Spleen (tissue), 11 donors: ENCODE results near the gene ACOX3. TPM values are rescaled to one million over a fixed set of nuclear protein-coding genes. Genes with fewer than 3 reads are reported as not detected.

Source experiments
- DNase-seq: peaks from one replicate; pipeline ENCODE4 v3.0.0-alpha.2; 2020
- H3K27ac ChIP-seq, 8 donors: fragments of 200-600 bp; sonication (generic) in 7 of 8; 1 replicate in 4 of 8; 2 replicates in 4 of 8; pipeline versions ENCODE4 v1.5.0 to v1.8.0; 2016 to 2021; ENCODE audit warnings: inconsistent platforms in 4 of 8, mild to moderate bottlenecking in 4 of 8, moderate library complexity in 1 of 8
- H3K27me3 ChIP-seq, 7 donors: fragments of 200-600 bp; sonication (generic) in 6 of 7; replicated peaks in 1 of 7; 1 replicate in 4 of 7; 2 replicates in 3 of 7; pipeline versions ENCODE4 v1.5.0 to v1.8.0; 2016 to 2021; ENCODE audit warnings: inconsistent platforms in 3 of 7, mild to moderate bottlenecking in 1 of 7
- H3K36me3 ChIP-seq, 6 donors: fragments of 200-600 bp; sonication (generic) in 5 of 6; 1 replicate in 4 of 6; 2 replicates in 2 of 6; pipeline versions ENCODE4 v1.5.0 to v1.8.0; 2016 to 2021; ENCODE audit warnings: inconsistent platforms in 2 of 6
- H3K4me1 ChIP-seq, 6 donors: fragments of 200-600 bp; sonication (generic) in 5 of 6; 1 replicate in 3 of 6; 2 replicates in 3 of 6; pipeline versions ENCODE4 v1.5.0 to v1.8.0; 2016 to 2021; ENCODE audit warnings: inconsistent platforms in 3 of 6
- H3K4me3 ChIP-seq, 8 donors: fragments of 200-600 bp; sonication (generic) in 7 of 8; 1 replicate in 4 of 8; 2 replicates in 4 of 8; pipeline versions ENCODE4 v1.5.0 to v1.8.0; 2016 to 2021; ENCODE audit warnings: inconsistent platforms in 4 of 8, mild to moderate bottlenecking in 4 of 8, moderate library complexity in 2 of 8
- H3K9me3 ChIP-seq, 8 donors: fragments of 200-600 bp; sonication (generic) in 7 of 8; 1 replicate in 4 of 8; 2 replicates in 4 of 8; pipeline versions ENCODE4 v1.5.0 to v1.8.0; 2016 to 2021; ENCODE audit warnings: inconsistent platforms in 4 of 8
- POLR2A ChIP-seq, 3 donors: fragments of 450-650 bp; IDR thresholded peaks; one replicate each; pipeline ENCODE4 v1.5.1; 2017; ENCODE audit warnings: antibody characterized with exemption in 3 of 3, mild to moderate bottlenecking in 1 of 3
- POLR2AphosphoS5 ChIP-seq, 3 donors: sonication (generic); formaldehyde crosslinking; IDR thresholded peaks; one replicate each; pipeline ENCODE4 v1.5.1; 2017; ENCODE audit warnings: antibody characterized with exemption in 3 of 3
- WGBS, 5 donors: extraction: QIAGEN DNeasy Blood & Tissue Kit in 3 of 5; methylation state at CpG; one replicate each; pipeline versions ENCODE4 v1.1.5 to v1.1.7; 2013 to 2018; 5-methylcytosine and 5-hydroxymethylcytosine counted together
- intact Hi-C: fragments of 100-400 bp; cut with DNase I; formaldehyde crosslinking; loops from one replicate; pipeline ENCODE4 v1.15.0; 2023; ENCODE audit warnings: low total_unique reads
- polyA plus RNA-seq, 3 donors: library from polyadenylated mRNA; stranded (reverse); fragments of 200-250 nt; gene quantifications; one replicate each; pipeline ENCODE4 v1.2.1, GENCODE V29; 2013
- total RNA-seq, 7 donors: library from RNA; depleted of rRNA in 3 of 7; stranded (reverse); fragments of >200 nt in 3 of 7; fragmentation: NEBNext Ultra II Directional in 4 of 7; extraction: Animal tissue kit (Norgen Biotek cat#: 25700) in 4 of 7; gene quantifications; one replicate each; pipeline versions ENCODE4 v1.1.0 to v1.2.1, GENCODE V29; 2016 to 2021
- TF ChIP-seq, protein P1 (sequence below), 11 experiments: fragments of 200-600 bp in 7 of 11; fragments of 450-650 bp in 4 of 11; sonication (generic) in 4 of 11; IDR thresholded peaks in 8 of 11; conservative IDR thresholded peaks in 3 of 11; 1 replicate in 7 of 11; 2 replicates in 4 of 11; pipeline versions ENCODE4 v1.4.0 to v1.8.0; 2016 to 2021; ENCODE audit warnings: antibody characterized with exemption in 11 of 11, inconsistent platforms in 4 of 11, mild to moderate bottlenecking in 1 of 11
- donor health status: healthy with polysubstance abuse.
- donor health status: DM: no; HTN: no; CAD: no; lungs with moderate emphysema.
- donor health status: DM: no; HTN: no; CAD: no.
- donor health status: Bipolar disorder and iron deficiency.
- donor health status: healthy.
- donor health status: DM: no; HTN: no; CAD: no.
- donor health status: DM: yes; HTN: yes; CAD: no.

Gene ACOX3
- total and polyA plus RNA-seq, 10 donors = 11.3 to 26.5 (median 19.7) TPM

GRCh38 chr4:8366601-8367000 lies 73.9 kb downstream of the ACOX3 start:
- H3K4me1 ChIP-seq = no peaks in the 10 kb centered on the region
- no peak for TF ChIP-seq POLR2AphosphoS5 (IDR thresholded peaks at IDR 0.05)
- TF ChIP-seq POLR2A (IDR thresholded peaks at IDR 0.05) = no peak
- TF ChIP-seq, protein P1, sequence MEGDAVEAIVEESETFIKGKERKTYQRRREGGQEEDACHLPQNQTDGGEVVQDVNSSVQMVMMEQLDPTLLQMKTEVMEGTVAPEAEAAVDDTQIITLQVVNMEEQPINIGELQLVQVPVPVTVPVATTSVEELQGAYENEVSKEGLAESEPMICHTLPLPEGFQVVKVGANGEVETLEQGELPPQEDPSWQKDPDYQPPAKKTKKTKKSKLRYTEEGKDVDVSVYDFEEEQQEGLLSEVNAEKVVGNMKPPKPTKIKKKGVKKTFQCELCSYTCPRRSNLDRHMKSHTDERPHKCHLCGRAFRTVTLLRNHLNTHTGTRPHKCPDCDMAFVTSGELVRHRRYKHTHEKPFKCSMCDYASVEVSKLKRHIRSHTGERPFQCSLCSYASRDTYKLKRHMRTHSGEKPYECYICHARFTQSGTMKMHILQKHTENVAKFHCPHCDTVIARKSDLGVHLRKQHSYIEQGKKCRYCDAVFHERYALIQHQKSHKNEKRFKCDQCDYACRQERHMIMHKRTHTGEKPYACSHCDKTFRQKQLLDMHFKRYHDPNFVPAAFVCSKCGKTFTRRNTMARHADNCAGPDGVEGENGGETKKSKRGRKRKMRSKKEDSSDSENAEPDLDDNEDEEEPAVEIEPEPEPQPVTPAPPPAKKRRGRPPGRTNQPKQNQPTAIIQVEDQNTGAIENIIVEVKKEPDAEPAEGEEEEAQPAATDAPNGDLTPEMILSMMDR (IDR thresholded peaks at IDR 0.05 in 8 of 11, conservative IDR thresholded peaks at IDR 0.05 in 3 of 11) = no peak
- H3K27ac ChIP-seq = no peak overlapping the region
- intact Hi-C loops = no loop called here
- H3K36me3 ChIP-seq = peaks cover 0 to 43% (median 5%) of the 10 kb centered on the region in 6 donors
- no peak for DNase-seq
- WGBS, 5 donors = 87 to 93% (median 89%) methylated on average over 17 of the region's 17 CpGs
- H3K9me3 ChIP-seq = peaks cover 0 to 17% (median 12%) of the 10 kb centered on the region in 8 donors
- H3K27me3 ChIP-seq = no peaks in the 10 kb centered on the region
- no peak overlapping the region for H3K4me3 ChIP-seq

DNA sequence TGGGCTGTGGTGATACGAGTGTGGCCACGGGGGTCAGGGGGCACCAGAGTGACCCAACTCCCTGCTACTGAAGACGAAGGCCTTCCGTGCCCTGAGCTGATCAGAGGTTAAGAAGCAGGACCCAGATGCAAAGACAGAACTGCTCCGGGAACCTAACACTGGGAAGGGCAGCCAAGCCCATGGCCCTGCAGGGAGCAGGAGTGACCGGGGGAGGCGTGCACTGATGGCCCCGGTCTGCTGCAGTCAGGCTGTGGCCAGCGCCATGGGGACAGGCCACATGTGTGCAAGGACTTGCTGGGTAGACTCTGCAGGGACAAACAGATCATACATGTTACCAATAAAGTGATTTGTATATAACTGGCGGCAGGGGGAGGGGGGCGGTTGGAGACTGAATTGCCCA lies 74.6 kb downstream of the ACOX3 start:
- no peak overlapping the region for H3K27ac ChIP-seq
- H3K36me3 ChIP-seq = peaks cover 0 to 37% (median 5%) of the 10 kb centered on the region in 6 donors
- H3K27me3 ChIP-seq = no peaks in the 10 kb centered on the region
- intact Hi-C loops = no loop called here
- H3K4me3 ChIP-seq = no peak overlapping the region
- WGBS, 5 donors = 85 to 94% (median 85%) methylated on average over 11 of the region's 11 CpGs
- H3K4me1 ChIP-seq = no peaks in the 10 kb centered on the region
- H3K9me3 ChIP-seq = peaks cover 0 to 22% (median 17%) of the 10 kb centered on the region in 8 donors
- DNase-seq = peak; percentile 72
- TF ChIP-seq POLR2A (IDR thresholded peaks at IDR 0.05) (no peak), POLR2AphosphoS5 (IDR thresholded peaks at IDR 0.05) (peak; percentile 37 to 76 (median 70))

DNA sequence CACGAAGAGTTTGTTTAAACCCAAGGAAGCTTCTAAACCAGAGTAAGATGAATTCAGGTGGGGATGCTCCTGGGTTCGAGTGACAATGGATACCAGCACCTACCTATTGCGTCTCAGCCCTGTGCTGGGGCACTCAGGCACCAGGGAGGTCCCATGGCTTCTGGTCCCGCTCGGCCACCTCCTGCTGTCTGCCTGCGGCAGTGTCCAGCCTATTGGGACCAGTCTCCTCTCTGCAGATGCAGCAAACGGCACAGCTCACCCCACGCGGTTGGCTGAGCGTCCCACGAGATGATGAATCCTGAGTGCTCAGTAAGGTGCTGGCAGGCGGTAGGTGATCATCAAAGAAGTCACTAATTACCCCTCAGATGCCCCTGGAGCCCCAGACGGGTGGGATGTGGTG lies 75.2 kb downstream of the ACOX3 start:
- intact Hi-C loops = no loop called here
- Histone ChIP-seq H3K36me3 (peaks cover 0 to 32% (median 5%) of the 10 kb centered on the region in 6 donors), H3K9me3 (peaks cover 0 to 23% (median 17%) of the 10 kb centered on the region in 8 donors), H3K27me3 (no peaks in the 10 kb centered on the region), H3K4me1 (no peaks in the 10 kb centered on the region), H3K4me3 (no peak overlapping the region), H3K27ac (no peak overlapping the region)
- TF ChIP-seq, protein P1 (IDR thresholded peaks at IDR 0.05 in 8 of 11, conservative IDR thresholded peaks at IDR 0.05 in 3 of 11) = no peak
- no peak for TF ChIP-seq POLR2AphosphoS5 (IDR thresholded peaks at IDR 0.05)
- no peak for TF ChIP-seq POLR2A (IDR thresholded peaks at IDR 0.05)
- DNase-seq = peak; percentile 64
- 82 to 93% (median 89%) methylated on average over 9 to 13 of the region's 13 CpGs for WGBS, 5 donors

DNA sequence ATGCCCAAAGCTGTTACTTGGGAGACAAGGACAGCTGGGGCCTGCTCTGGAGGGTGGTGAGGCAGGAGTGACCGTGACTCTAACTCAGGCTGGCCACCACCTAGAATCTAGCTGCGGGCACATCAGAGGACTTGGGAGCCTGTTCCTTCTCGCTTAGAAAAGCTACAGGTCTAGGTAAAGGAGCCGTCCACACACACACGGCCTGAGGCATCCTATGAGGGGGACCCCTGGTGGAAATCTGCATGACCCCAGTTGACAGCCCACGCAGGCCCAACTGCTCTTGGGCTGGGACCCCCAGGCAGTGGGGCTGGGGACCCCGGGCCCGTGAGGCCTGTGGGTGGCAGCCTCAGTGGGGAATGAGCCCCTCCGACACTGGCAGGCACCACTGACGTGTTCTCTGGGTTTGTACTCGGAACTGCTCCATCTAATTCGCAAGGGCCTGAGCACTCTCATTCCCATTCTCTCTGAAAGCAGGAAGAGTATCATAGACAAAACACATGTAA lies 75.6 kb downstream of the ACOX3 start:
- no peak for DNase-seq
- H3K36me3 ChIP-seq = peaks cover 0 to 32% (median 5%) of the 10 kb centered on the region in 6 donors
- H3K4me3 ChIP-seq = no peak overlapping the region
- no peaks in the 10 kb centered on the region for H3K27me3 ChIP-seq
- intact Hi-C loops = no loop called here
- WGBS, 5 donors = 93 to 97% (median 96%) methylated on average over 8 to 12 of the region's 12 CpGs
- H3K27ac ChIP-seq = no peak overlapping the region
- TF ChIP-seq POLR2A (IDR thresholded peaks at IDR 0.05) (no peak), POLR2AphosphoS5 (IDR thresholded peaks at IDR 0.05) (peak in 1 of 3 donors; percentile 15)
- TF ChIP-seq, protein P1 (IDR thresholded peaks at IDR 0.05 in 8 of 11, conservative IDR thresholded peaks at IDR 0.05 in 3 of 11) = no peak
- no peaks in the 10 kb centered on the region for H3K4me1 ChIP-seq
- peaks cover 0 to 23% (median 17%) of the 10 kb centered on the region in 8 donors for H3K9me3 ChIP-seq
